Erythroblast (primary cell): ENCODE data around the gene IL1RAPL2.

ENCODE experiments used
- GATA1 ChIP-seq: IDR thresholded peaks from 2 replicates; pipeline ENCODE4 v1.6.1; 2011; ENCODE audit warnings: low read depth, mild to moderate bottlenecking, control low read depth, low read length, moderate library complexity
- POLR2A ChIP-seq: IDR thresholded peaks from 2 replicates; pipeline ENCODE4 v1.6.1; 2011; ENCODE audit warnings: mild to moderate bottlenecking, low read length

DNA sequence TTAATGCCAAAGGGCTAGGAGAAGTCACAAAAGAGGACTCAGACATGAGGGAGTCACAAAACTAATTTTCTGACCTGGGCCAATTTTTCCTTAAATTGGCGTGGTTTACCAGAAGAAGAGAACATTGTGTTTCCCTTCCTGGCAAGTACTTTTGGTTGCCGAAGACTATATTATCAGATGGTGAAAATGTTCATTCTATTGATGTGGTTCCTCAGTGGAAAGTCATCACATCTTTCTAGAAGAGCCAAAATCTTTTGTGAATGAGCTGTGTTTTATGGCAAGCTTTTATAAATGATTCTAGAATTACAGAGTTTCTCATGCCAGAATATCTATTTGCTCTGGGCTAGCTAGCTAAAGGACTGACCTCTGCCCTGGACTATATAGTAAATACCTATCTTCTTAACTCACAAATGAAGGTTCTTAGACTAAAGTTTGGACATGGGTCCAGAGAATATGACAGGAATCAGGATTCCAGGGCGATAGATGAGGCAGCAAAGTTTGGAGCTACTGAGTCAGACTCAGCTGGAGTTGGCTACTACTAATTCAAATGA lies 288.9 kb downstream of the IL1RAPL2 start:
- TF ChIP-seq POLR2A = no peak
- TF ChIP-seq GATA1 = no peak
